Liver (tissue), 3 donors: ENCODE data around the gene PIP5KL1.

Source experiments
- CTCF ChIP-seq: fragments of 150-350 bp; IDR thresholded peaks from 2 replicates; pipeline ENCODE4 v1.5.1; 2017; ENCODE audit warnings: improper control_type of control experiment, low read depth, low read length; ENCODE audit not compliant: missing input control
- FOXA1 ChIP-seq: IDR thresholded peaks from 2 replicates; pipeline ENCODE4 v1.6.1; 2016; ENCODE audit warnings: antibody characterized with exemption
- RAD21 ChIP-seq, 2 donors: IDR thresholded peaks; 2 replicates each; pipeline ENCODE4 v1.6.1; 2016; ENCODE audit warnings: antibody characterized with exemption in 2 of 2, mild to moderate bottlenecking in 2 of 2
- REST ChIP-seq: IDR thresholded peaks from 2 replicates; pipeline ENCODE4 v1.6.1; 2016; ENCODE audit warnings: antibody characterized with exemption, mild to moderate bottlenecking
- SP1 ChIP-seq: IDR thresholded peaks from 2 replicates; pipeline ENCODE4 v1.6.1; 2018; ENCODE audit warnings: antibody characterized with exemption, mild to moderate bottlenecking
- YY1 ChIP-seq: IDR thresholded peaks from 2 replicates; pipeline ENCODE4 v1.6.1; 2016; ENCODE audit warnings: antibody characterized with exemption, mild to moderate bottlenecking
- donor health status: healthy.
- donor health status: healthy.

GRCh38 chr9:127955294-127956015, 24.9 kb upstream of the PIP5KL1 start:
- TF ChIP-seq CTCF, result peak; percentile 76
- peak; percentile 58 for TF ChIP-seq SP1
- peak; percentile 97 for TF ChIP-seq FOXA1
- TF ChIP-seq RAD21 (IDR thresholded peaks at IDR 0.05), result peak; percentile 73 to 89
- TF ChIP-seq YY1, result peak; percentile 53
- peak; percentile 45 for TF ChIP-seq REST
